Urothelium cell line (cell line): ENCODE results near the gene CPE.

Experiments
- DNase-seq: peaks from one replicate; pipeline ENCODE4 v3.0.0; 2011; ENCODE audit warnings: low spot score, mixed read lengths
- FAIRE-seq: peaks from 2 replicates; lab custom pipeline; 2011; peaks lifted over from hg19 to GRCh38; lab: Jason Lieb, UNC

The CPE gene

GRCh38 chr4:165505958-165506837 is 127.4 kb downstream of the CPE start:
- FAIRE-seq (no peak), DNase-seq (peak; percentile 17)

DNA sequence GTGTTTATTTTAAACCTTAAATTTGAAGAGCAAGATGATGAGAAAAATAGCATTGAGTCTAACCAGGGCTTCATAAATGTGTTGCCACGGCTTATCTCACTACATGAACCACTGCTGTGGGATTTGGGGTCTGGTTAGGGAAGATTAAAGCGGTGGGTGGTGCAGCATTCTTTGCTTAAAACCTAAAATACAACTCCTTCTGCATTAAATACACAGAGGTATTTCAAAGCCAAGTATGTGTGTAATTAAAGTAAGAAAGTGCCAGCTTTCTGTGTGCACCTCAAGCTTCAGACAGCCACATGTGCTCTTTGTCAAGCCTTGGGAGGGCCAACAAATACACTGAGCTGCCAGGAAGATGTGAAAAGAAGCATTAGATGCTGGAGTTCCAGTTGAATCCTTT is 128.0 kb downstream of the CPE start:
- DNase-seq = no peak
- no peak for FAIRE-seq

GRCh38 chr4:165507381-165507780 is 128.6 kb downstream of the CPE start:
- no peak for FAIRE-seq

DNA sequence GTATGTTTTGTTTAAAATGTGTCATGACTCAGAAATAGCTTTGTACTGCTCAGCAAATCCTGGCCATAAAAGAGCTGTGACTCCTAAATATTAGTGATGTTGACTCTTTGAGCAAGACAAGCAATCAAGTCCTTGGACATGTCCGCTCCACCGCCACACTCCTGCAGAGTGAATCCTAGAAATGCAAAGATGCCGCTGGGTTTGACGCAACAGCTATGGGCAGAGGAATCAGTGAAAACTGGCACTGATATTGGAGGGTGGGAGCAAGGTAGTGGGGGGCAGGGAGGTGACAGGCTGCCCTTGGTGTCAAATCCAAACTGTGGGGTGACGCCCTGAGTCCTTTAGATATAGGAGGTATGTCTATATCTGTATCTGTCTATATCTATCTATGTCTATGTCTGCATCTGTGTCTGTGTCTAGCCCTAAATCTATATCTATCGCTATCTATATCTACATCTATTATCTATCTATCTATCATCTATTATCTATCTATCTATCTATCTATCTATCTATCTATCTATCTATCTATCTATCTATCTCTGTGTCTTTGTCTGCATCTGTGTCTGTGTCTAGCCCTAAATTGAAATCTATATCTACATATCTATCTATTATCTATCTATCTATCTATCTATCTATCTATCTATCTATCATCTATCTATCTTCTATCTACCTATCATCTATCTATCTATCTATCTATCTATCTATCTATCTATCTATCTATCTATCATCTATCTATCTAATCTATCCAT is 129.7 kb downstream of the CPE start:
- DNase-seq = no peak
- no peak for FAIRE-seq

More at GRCh38 chr4:165507381-165507780, 128.6 kb downstream of the CPE start:
- no peak for DNase-seq

- FAIRE-seq = no peak
- no peak for DNase-seq
These were observed 133.6 kb downstream of the CPE start for GRCh38 chr4:165512424-165512823.

GRCh38 chr4:165514739-165515138 is 135.9 kb downstream of the CPE start:
- FAIRE-seq = no peak
- DNase-seq = no peak

GRCh38 chr4:165515201-165515600 is 136.4 kb downstream of the CPE start:
- FAIRE-seq = no peak
- no peak for DNase-seq

DNA sequence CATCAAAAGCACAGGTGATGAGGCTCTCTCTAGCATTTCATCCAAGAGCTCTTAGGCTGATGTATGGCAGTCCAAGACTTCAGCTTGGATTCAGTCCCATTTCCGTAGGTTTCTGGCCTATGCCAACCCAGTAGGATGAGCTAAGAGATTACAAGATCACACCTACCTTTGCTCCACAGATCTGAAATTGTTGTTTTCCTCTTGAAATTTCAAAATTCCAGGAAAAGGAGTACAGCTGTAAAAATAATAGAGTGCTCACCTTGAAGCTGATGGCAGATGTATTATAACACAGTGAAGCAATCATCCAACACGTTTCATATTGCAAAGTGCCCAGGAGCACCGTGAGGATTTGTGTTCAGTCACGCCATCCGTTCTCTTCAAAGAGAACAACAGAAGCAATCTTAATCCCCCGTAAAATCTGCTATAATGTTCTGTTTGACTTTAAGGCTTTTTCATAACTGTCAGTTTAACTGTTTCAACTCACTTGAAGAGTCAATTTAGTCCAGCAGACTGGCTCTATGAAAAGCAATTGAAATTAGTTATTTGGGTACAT is 137.5 kb downstream of the CPE start:
- FAIRE-seq (no peak), DNase-seq (no peak)

DNA sequence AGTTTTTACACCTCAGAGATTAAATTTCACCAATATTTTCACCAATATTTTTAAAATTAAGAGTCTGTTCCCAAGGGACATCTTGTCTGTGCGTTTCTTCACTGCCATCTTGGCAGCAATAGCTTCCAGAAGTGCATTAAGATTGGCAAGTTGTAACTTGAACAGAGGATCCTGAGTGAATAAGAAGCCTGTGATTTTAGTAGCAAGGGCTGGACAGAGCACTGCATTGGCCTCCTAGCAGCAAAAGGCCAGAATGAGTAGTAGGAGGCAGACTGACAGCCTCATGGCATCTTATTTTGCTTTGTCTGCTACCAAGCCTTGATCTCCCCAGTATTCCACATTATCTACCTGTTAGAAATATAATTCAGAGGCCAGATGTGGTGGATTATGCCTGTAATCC is 138.4 kb downstream of the CPE start:
- no peak for FAIRE-seq

DNA sequence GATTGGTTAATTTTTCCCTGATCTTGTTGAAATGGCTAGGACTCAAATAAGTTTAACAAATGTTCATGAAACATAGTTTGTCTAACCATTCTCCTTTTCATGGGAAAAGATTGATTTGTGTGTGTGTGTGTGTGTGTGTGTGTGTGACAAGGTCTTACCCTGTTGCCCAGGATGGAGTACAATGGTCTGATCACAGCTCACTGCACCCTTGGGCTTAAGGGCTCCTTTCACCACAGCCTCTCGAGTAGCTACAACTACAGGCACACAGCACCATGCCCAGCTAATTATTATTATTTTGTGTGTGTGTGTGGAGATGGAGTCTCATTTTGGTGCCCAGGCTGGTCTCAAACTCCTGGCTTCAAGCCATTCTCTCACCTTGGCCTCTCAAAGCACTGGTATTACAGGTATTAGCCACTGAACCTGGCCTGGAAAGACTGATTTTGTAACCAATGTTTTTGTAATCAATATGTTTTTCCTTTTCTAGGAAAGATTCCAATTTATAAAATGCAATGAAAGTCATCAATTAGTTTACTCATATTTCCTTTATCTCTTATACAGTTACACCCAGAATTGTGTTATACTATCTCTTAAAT is 139.3 kb downstream of the CPE start:
- FAIRE-seq (no peak), DNase-seq (no peak)

More for the DNA sequence above, 138.4 kb downstream of the CPE start:
- no peak for DNase-seq

DNA sequence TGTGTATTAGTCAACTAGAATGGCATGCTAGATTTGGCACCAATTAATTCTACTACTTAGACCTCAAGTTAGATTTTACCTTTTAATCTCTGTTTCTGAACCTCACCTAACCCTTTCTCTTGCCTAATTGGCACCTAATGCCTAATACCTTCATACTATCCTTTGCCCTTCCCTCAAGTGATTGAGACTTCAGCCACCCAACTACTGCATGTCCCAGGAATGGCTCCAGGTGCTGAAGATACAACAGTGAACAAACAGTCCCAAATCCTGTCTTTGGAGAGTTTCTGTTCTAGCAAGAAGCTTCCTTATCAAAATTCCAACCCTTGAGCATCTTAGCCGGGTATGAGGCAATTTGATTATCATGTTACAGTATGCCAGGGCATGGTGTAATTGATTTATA is 139.9 kb downstream of the CPE start:
- DNase-seq (no peak), FAIRE-seq (no peak)

DNA sequence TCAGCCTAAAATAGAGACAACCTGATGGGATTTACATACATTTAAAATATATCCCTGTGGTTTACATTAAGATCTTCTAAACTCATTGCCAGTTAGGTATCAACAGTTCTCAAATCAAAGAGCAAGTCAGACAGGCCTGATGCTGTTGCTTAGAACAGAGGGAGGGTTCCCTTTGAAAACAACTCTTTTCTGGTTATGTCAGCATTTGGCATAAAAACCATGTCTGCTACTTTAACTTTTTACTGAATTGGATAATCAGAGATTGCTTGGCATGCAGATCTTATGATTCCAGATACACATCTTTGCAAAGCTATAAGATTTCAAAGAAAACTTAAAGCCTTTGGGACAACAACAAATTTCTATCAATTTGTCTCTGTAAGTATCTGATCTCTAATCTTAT is 140.8 kb downstream of the CPE start:
- DNase-seq = no peak
- no peak for FAIRE-seq

- no peak for FAIRE-seq
- no peak for DNase-seq
These were observed 141.3 kb downstream of the CPE start for GRCh38 chr4:165520086-165520485.

- FAIRE-seq (no peak), DNase-seq (no peak)
These were observed 143.2 kb downstream of the CPE start for GRCh38 chr4:165522050-165522449.

DNA sequence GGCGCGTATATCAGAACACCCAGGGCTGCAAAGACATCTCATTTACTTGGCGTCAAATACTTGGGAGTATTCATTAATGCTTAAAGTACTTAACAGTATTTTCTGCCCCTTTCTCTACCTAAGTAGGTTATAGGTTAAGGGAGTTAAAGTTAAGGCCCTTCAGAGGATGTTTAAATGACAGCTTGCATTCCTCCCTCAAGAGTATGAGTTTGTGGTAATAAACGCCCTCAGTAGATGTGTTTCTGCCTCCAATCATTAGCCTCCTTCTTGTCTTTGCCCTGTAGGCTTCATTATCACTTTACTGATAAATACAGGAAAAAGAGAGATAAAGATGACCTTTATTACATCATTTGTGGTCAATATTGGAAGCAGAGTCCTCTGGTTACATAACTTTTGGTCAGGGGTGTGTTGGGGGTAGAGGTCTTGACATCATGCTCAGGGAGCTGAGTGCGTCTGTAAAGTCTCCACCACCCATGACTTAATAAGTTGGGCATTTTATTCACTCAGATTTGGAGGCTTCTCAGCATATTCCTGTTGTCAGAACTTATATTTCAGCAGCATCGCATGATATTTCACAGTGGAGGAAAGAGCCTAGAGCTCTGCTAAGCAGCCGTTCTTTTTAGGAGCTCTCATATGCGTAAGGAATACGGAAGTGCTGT is 145.9 kb downstream of the CPE start:
- DNase-seq (no peak), FAIRE-seq (no peak)

DNA sequence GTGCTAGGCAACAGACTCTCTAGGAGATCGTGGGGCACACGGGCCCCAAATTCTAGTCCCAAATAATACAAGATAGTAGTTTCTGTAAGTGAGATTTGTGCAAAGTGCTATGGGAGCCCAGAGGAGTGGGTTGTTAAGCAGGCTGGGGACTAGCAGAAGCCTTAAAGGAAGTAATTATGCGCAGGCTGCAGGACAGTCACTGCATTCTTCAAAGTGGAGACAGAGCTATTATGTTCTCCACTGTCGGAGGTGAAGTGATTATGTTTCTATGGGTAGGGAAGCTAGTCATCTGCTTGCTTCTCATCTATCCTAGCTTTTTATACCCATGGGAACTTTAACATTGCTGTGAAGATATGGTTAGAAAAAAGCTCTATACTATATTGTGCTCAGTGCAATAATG is 154.2 kb downstream of the CPE start:
- FAIRE-seq = no peak

DNA sequence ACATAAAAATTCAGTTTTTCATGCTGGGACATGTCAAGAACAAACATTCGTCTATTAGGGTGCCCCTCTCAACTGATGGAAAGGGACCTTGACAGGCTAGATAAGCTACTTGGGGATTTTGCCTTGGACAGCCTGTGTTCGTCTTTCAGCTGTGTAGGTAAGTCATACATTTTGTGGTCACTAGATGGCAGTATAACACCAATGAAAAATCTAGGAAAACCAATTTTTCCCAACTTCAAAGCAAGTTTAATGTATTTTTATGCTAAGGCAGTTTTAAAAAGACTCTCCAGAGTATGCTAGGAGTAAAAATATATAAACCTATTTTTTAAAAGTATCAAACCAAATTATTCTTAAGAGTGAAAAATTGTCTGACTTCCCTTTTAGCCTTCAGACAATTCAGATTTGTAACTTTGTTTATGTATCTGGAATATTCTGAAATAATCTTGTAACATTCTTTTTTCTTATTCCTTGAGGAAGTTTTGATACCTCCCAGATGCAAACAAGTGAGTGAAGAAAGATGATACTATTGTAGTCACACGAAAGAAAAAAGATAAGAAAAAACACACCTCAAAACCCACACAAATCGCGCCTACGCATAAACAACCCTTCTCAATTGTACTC is 158.3 kb downstream of the CPE start:
- DNase-seq (peak; percentile 41), FAIRE-seq (no peak)

More for the DNA sequence above, 154.2 kb downstream of the CPE start:
- no peak for DNase-seq

- DNase-seq (no peak), FAIRE-seq (no peak)
These were observed 161.0 kb downstream of the CPE start for GRCh38 chr4:165539801-165540200.

DNA sequence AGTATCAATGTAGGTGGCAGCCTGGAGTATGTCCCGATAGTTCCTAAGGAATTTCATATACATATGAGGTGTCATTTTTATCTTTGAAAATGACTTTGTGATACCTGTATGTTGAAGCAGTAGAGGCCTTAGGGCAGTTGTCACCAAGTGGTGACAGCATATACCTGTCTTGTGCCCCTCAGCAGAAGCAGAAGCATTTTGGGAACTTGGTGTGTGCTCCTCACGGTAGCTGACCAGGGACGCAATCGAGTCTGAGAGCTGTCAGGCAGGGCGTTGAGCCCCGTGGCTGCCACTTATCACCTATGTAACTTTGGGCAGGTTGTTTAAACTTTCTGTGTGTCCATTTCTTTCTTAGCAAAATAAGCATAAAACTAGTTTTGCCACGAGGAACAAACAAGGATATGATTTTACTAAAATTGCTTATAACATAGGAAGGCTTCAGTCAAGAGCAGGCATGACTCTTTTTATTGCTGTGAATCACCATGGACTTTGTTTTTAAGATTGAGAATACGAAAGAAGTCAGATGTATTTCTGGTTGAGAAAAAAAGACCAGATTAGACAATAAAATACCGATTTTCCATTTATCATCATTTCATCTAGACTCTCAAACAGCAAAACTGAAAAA is 161.5 kb downstream of the CPE start:
- DNase-seq = no peak
- FAIRE-seq = no peak
